GM12892 (cell line): ENCODE measurements around the gene PRSS22.

Source experiments
- POLR2A ChIP-seq: IDR thresholded peaks from 2 replicates; pipeline ENCODE4 v1.6.1; 2011; ENCODE audit warnings: low read depth, low read length, control low read depth
- POLR2AphosphoS5 ChIP-seq: IDR thresholded peaks from 2 replicates; pipeline ENCODE4 v1.6.1; 2011; ENCODE audit warnings: low read depth, low read length, control low read depth
- TAF1 ChIP-seq: IDR thresholded peaks from 2 replicates; pipeline ENCODE4 v1.6.1; 2011; ENCODE audit warnings: low read depth, mild to moderate bottlenecking, control low read depth, low read length, borderline replicate concordance

- TF ChIP-seq POLR2A (no peak), POLR2AphosphoS5 (no peak), TAF1 (no peak)
Observed at GRCh38 chr16:2804728-2805127, 53.2 kb downstream of the PRSS22 start.
